ENCODE data around the gene C16orf87. TPM values are rescaled to one million over a fixed set of nuclear protein-coding genes. Genes with fewer than 3 reads are reported as not detected.

The C16orf87 gene
- total RNA-seq: 4.8 and 7.2 TPM in 2 replicates

DNA sequence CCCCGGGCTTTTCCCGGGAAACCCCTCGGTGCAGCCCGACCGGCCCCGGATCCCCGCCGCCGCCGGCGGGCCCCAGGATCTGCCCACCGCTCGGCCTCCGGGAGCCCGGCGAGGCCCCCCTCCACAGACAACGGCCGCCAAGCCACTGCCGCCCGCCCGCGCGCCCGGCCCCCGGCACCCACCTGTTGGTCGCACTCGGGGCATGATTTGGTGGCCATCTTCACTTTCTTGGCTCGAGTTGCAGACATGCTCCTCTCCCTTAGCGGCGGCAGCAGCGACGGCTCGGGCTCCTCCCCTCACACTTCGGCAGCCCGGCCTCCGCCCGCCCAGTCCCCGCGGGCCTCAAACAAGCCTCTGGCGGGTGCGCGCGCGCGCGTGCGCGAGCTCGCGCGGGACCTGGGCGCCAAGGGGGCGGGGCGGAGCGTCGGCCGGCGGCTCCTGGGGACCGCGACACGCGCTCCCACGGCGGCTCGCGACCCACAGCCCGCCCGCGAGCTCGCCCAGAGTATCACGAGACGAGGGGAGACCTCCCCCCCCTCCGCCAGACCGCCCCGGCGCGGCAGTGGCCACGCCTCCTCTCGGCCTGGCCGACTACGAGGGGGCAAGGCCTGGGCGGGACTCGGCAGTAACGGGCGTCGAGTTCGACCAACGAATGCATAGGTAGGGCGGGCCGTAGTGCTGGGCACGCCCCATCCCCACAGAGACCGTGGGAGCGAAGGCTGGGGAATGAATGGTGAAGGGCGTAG, at the start of gene C16orf87:
Gene C16orf87, minus strand, starts transcription at position 279 of the 746 bp plus-strand sequence. Its CDS starts 31 bp downstream, at position 248.

GRCh38 chr16:46747777-46748651, 83.0 kb downstream of the C16orf87 start, which contains the start of gene MYLK3:
MYLK3 (minus strand) TSS chr16:46748344; CDS start chr16:46748193, 151 bp downstream.

Other genes with a start within 250 kb of the C16orf87 start
- 16.4 and 27.6 TPM in 2 replicates for gene SHCBP1, start 209.8 kb downstream of the C16orf87 start, total RNA-seq
- 66.6 and 74.5 TPM in 2 replicates for gene VPS35, start 142.0 kb downstream of the C16orf87 start, total RNA-seq
- 5.8 and 10.8 TPM in 2 replicates for gene ORC6, start 141.5 kb downstream of the C16orf87 start, total RNA-seq
- 0.06 and 0.26 TPM in 2 replicates for gene MYLK3, start 82.8 kb downstream of the C16orf87 start, total RNA-seq
- 6.8 and 7.1 TPM in 2 replicates for gene GPT2, start 53.2 kb upstream of the C16orf87 start, total RNA-seq
- gene DNAJA2, start 142.5 kb upstream of the C16orf87 start, total RNA-seq: 77.9 and 86.2 TPM in 2 replicates